NCI-H748 (cell line): ENCODE data around the gene PVRIG.
A peak's percentile ranks its signal among the peaks of the same experiment; 100 is the strongest.
"Not testable (repeated sequence)": the region's sequence is repeated elsewhere in the genome, so short reads cannot be mapped to it uniquely, and the experiment has no call there.

ENCODE experiments used
- DNase-seq: peaks from one replicate; lab custom pipeline; 2025; ENCODE audit not compliant: unreplicated experiment; lab: John Stamatoyannopoulos, UW

The PVRIG gene

GRCh38 chr7:100192969-100193368, 26.8 kb upstream of the PVRIG start:
- DNase-seq = no peak

DNA sequence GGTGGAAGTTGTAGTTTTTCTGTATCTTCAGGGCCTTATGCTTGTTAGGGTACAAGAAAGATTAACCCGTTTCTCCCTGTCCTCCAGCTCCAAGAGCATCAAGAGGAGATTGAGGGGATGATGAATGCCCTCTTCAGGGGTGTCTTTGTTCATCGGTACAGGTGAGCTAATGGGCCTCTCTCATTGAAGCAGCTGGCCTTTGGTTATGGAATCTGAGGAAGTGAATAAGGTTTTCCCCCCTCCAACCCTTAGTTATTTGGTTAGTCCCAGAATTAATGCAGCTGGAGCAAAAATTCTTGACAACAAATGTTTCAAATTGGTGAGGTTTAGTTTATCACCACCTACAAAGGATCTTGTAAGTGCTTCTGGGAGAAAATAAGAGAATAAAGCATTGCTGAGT, 24.5 kb upstream of the PVRIG start:
- DNase-seq = no peak

GRCh38 chr7:100195901-100196322, 23.8 kb upstream of the PVRIG start:
- not testable (repeated sequence) for DNase-seq

DNA sequence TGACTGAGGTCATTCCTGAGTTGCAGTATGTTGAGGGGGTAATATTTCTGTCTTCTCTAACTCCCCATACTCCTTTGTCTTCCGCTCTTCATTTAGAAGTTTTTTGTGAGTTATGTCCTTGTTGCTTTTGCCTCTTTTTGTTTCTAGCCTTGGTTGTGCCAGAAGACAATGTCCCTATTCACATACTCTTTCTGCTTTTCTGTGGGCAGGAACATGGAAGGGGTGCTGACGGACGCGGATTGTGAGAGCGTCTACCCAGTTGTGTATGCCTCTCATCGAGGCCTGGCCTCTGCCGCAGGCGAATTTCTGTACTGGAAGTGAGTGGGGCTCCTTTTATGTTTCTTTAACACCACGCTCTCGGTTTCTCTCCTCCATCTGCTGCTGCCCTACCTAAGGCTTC, 21.5 kb upstream of the PVRIG start:
- DNase-seq = no peak

DNA sequence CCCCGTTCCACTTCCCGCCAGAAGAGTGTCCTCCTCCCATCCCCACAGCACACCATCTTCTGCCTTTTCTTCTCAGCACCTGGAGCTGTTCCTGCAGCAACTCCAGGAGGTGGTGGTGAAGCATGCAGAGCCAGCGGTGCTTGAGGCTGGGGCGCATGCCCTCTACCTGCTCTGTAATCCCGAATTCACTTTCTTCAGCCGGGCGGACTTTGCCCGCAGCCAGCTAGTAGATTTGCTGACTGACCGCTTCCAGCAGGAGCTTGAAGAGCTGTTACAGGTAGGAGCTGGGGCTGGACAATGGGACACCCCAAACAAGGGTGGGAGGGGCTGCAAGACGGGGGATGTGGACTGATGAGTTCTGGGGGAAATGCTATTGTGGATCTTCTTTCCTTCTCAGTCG, 19.1 kb upstream of the PVRIG start:
- DNase-seq = no peak

GRCh38 chr7:100204454-100204853, 15.3 kb upstream of the PVRIG start:
- no peak for DNase-seq

DNA sequence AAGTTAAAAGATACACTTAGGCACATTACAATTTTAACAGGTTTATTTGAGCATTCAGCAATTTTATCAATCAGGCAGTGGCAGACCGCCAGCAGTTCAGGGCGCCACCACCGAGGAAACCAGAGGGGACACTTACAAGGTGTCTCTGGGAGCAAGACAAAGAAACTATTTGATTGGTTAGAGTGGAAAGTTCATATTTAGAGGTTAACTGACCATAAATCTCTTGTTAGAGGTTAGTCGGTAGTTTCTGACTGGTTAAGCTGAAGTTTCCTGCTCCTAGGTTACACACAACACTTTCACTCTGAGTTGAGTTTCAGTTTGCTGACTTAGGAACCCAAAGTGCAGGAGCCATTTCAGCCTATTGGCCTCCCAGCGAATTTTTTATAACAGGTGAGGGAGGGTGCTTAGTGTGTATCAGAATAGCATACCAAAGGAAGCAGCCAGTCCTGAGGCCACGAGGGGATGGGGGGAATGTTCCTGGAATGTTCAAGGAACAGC, 10.8 kb upstream of the PVRIG start:
- DNase-seq = no peak

GRCh38 chr7:100209493-100209892, 10.3 kb upstream of the PVRIG start:
- DNase-seq = no peak

- no peak for DNase-seq
Measured at GRCh38 chr7:100210805-100211204, 8.9 kb upstream of the PVRIG start.

GRCh38 chr7:100211342-100211780, 8.4 kb upstream of the PVRIG start:
- no peak for DNase-seq

DNA sequence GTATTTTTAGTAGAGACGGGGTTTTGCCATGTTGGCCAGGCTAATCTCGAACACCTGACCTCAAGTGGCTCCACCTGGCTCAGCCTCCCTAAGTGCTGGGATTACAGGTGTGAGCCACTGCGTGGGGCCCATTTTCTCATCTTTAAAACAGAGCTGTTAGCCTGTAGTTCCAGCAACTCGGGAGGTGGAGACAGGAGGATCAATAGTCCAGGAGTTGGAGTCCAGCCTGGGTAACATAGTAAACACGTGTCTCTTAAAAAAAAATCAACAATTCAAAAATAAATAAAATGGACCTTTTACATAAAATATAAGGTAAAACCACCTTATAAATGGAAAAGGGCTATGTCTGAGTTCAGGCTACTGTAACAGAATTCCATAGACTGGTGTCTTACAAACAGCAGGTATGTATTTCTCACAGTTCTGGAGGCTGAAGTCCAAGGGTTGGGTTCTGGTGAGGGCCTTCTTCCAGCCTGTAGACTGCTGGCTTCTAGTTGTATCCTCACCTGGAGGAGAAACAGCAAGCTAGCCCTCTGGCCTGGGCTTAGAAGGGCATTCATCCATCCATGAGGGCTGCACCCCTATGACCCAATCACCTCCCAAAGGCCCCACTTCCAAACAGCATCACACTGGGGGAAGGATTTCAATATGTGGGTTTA, 7.0 kb upstream of the PVRIG start:
- no peak for DNase-seq

DNA sequence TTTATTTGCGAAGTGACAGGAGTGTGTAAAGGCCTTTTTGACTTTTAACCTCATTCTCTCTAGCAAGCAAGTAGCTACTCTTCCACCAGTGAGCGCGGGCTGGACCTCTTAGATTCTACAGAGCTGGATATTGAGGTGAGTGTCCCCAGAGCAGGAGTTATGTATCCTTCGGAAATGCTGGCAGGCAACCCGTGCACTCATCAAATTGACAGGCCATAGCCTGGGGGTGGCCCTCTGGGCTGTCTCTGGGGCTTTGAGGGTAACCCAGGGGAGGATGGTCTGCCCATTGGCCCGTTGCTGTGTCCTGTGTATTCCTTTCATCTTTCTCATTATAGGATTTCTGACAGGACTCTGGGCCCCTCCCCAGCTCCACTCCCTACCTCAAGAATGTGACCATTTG, 6.1 kb upstream of the PVRIG start:
- no peak for DNase-seq

- DNase-seq = not testable (repeated sequence)
Measured at GRCh38 chr7:100214356-100214755, 5.4 kb upstream of the PVRIG start.

- DNase-seq = no peak
Measured at GRCh38 chr7:100215895-100216294, 3.9 kb upstream of the PVRIG start.

GRCh38 chr7:100217934-100218333, 1.8 kb upstream of the PVRIG start:
- DNase-seq = peak; percentile 36

DNA sequence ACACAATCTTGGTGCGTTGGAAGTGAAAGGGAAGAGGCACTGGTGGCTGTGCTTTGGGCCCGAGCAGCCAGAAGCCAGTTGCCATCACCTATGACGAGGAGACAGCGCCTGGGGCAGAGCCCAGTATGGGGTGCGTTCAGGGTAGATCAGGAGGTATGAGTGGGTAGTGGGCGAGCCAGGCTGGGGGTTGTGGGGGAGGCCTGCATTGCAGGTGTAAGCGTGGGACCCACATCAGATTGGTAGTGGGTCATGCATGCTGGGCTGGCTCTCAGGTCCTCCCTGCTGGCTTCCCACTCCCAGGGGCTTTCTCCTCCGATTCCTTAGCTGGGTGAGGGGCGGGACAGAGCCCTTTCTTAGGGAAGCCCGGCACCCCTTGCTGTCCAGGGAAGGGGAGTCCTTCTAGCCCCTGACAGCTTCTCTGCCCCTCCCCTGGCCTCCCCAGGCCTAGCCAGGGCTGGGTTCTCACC, 445 bp upstream of the PVRIG start:
- DNase-seq = no peak

DNA sequence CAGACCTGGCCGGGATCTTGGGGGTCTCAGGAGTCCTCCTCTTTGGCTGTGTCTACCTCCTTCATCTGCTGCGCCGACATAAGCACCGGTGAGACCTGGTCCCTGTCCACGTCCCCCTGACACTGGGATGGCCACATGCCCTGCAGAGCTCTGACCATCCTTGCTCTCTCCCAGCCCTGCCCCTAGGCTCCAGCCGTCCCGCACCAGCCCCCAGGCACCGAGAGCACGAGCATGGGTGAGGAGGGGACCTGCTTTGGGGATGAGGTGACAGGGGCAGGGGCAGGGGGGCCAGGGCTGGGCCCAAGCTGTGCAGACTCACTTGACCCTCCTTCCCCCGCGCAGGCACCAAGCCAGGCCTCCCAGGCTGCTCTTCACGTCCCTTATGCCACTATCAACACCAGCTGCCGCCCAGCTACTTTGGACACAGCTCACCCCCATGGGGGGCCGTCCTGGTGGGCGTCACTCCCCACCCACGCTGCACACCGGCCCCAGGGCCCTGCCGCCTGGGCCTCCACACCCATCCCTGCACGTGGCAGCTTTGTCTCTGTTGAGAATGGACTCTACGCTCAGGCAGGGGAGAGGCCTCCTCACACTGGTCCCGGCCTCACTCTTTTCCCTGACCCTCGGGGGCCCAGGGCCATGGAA, 959 bp downstream of the PVRIG start:
- no peak for DNase-seq

GRCh38 chr7:100221231-100221718, 1.5 kb downstream of the PVRIG start:
- DNase-seq = no peak

GRCh38 chr7:100221767-100222444, 2.2 kb downstream of the PVRIG start:
- DNase-seq = no peak

GRCh38 chr7:100222445-100223132, 2.8 kb downstream of the PVRIG start:
- DNase-seq = no peak

- DNase-seq = not testable (repeated sequence)
Measured at GRCh38 chr7:100223376-100223927, 3.7 kb downstream of the PVRIG start.
